GM12892 (cell line): ENCODE measurements around the gene CYREN.

ENCODE experiments used
- POLR2A ChIP-seq: IDR thresholded peaks from 2 replicates; pipeline ENCODE4 v1.6.1; 2011; ENCODE audit warnings: low read depth, low read length, control low read depth
- POLR2AphosphoS5 ChIP-seq: IDR thresholded peaks from 2 replicates; pipeline ENCODE4 v1.6.1; 2011; ENCODE audit warnings: low read depth, low read length, control low read depth
- TAF1 ChIP-seq: IDR thresholded peaks from 2 replicates; pipeline ENCODE4 v1.6.1; 2011; ENCODE audit warnings: low read depth, mild to moderate bottlenecking, control low read depth, low read length, borderline replicate concordance

- TF ChIP-seq TAF1, result no peak
- no peak for TF ChIP-seq POLR2A
- TF ChIP-seq POLR2AphosphoS5, result no peak
Measured at GRCh38 chr7:135166338-135166990, 4.0 kb downstream of the CYREN start.
